ENCODE measurements around the gene VGLL4. TPM values are rescaled to one million over a fixed set of nuclear protein-coding genes. Genes with fewer than 3 reads are reported as not detected.

The VGLL4 gene
- total RNA-seq, 1 experiment from 2014 or later = 26.9 TPM

DNA sequence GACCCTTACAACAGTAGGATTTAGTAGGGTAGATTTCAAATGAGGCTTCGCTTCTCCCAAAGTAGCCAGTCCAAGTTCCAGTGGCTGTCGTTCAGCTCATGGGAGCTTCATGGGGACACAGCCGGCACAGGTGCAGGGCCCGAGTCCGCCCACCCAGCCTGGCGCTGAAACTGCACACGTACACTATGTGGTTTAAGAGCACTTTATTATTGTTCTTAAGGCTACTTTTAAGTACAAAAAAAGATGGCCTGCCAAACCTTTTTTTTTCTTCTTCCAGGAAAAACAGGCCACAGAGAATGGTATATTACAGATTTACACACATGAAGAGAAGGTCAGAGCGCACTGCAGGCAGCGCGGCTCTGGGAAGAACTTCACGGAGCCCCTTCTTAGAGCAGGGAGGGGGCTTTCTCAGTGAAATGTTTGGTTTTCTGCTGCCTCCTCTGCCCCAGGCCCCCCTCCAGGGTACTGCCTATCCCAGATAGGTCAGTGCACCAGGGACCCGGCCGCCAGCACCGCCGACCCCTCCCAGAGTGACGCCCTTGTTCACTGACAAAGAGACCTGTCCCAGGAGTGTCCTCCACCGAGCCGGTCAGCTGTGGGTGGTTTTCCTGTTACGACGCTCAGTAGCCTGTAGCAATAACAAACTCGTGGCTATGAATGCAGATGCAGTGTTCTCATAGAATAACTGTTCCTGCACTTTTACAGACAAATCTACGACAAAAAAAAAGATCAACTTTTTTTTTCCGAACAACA, 87.7 kb downstream of the VGLL4 start:
- Histone ChIP-seq H3K4me3 (replicated peaks in 1 of 2; ENCODE audit: low read depth in 1 of 2, low read length in 2 of 2) (no peak overlapping the region), H3K27ac (ENCODE audit: low read depth, low read length) (no peak overlapping the region), H3K9me3 (ENCODE audit: control insufficient read depth in 1 of 2, insufficient read depth in 1 of 2, low read depth in 1 of 2, low read length in 2 of 2) (no peaks in the 10 kb centered on the region), H3K27me3 (ENCODE audit: insufficient read depth, low read length) (no peaks in the 10 kb centered on the region), H3K36me3 (ENCODE audit: control insufficient read depth in 1 of 2, insufficient read depth in 2 of 2, low read length in 2 of 2) (no peaks in the 10 kb centered on the region; a peak in 1 of 4 replicates), H3K79me2 (ENCODE audit: insufficient read depth, low read length) (0 out of 2 replicates have a peak, but pooled peaks cover 2% of the 10 kb centered on the region), H3K9me2 (ENCODE audit: insufficient read depth) (no peaks in the 10 kb centered on the region), H3K4me1 (ENCODE audit: control insufficient read depth in 1 of 2, insufficient read depth in 2 of 2, low read length in 2 of 2) (no peaks in the 10 kb centered on the region; a peak in 1 of 4 replicates), H3K9ac (ENCODE audit: low read length) (no peak overlapping the region), H3K4me2 (ENCODE audit: low read length) (no peak overlapping the region), H2AFZ (ENCODE audit: low read depth, low read length, poor library complexity, severe bottlenecking) (no peak overlapping the region), H4K20me1 (ENCODE audit: insufficient read depth) (peaks cover 7% of the 10 kb centered on the region; the same call in 1 of the 2 replicates)
- POLR2A ChIA-PET = no interaction called here
- TF ChIP-seq ELF1 (IDR thresholded peaks at IDR 0.05; ENCODE audit: borderline replicate concordance, low read depth) (no peak), CEBPB (IDR thresholded peaks at IDR 0.05; ENCODE audit: low read depth) (no peak), EZH2phosphoT487 (IDR thresholded peaks at IDR 0.05; ENCODE audit: borderline replicate concordance) (no peak), FOSL1 (IDR thresholded peaks at IDR 0.05; ENCODE audit: low read depth) (no peak), CBX3 (IDR thresholded peaks at IDR 0.05; ENCODE audit: low read depth) (no peak), SP1 (IDR thresholded peaks at IDR 0.05; ENCODE audit: low read depth) (no peak), JUND (IDR thresholded peaks at IDR 0.05) (no peak), TCF7L2 (IDR thresholded peaks at IDR 0.05; ENCODE audit: borderline replicate concordance, extremely low read depth, insufficient read depth, insufficient read length) (no peak), EGR1 (IDR thresholded peaks at IDR 0.05; ENCODE audit: low read depth) (no peak)
- TF ChIP-seq, protein P1, sequence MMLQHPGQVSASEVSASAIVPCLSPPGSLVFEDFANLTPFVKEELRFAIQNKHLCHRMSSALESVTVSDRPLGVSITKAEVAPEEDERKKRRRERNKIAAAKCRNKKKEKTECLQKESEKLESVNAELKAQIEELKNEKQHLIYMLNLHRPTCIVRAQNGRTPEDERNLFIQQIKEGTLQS (IDR thresholded peaks at IDR 0.05) = no peak
- TF ChIP-seq, protein P2, sequence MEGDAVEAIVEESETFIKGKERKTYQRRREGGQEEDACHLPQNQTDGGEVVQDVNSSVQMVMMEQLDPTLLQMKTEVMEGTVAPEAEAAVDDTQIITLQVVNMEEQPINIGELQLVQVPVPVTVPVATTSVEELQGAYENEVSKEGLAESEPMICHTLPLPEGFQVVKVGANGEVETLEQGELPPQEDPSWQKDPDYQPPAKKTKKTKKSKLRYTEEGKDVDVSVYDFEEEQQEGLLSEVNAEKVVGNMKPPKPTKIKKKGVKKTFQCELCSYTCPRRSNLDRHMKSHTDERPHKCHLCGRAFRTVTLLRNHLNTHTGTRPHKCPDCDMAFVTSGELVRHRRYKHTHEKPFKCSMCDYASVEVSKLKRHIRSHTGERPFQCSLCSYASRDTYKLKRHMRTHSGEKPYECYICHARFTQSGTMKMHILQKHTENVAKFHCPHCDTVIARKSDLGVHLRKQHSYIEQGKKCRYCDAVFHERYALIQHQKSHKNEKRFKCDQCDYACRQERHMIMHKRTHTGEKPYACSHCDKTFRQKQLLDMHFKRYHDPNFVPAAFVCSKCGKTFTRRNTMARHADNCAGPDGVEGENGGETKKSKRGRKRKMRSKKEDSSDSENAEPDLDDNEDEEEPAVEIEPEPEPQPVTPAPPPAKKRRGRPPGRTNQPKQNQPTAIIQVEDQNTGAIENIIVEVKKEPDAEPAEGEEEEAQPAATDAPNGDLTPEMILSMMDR (IDR thresholded peaks at IDR 0.05 in 2 of 3, conservative IDR thresholded peaks at IDR 0.05 in 1 of 3; ENCODE audit: borderline replicate concordance in 1 of 3, insufficient read depth in 1 of 3, low read depth in 2 of 3, low read length in 2 of 3) = no peak
- TF ChIP-seq, protein P3, sequence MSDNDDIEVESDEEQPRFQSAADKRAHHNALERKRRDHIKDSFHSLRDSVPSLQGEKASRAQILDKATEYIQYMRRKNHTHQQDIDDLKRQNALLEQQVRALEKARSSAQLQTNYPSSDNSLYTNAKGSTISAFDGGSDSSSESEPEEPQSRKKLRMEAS (IDR thresholded peaks at IDR 0.05) = no peak
- BruUV-seq (replicated peaks) = no TSS peak
- intact Hi-C loops (cut with micrococcal nuclease) = no loop called here
- DNase-seq (ENCODE audit: low read depth, low spot score) (no peak), ATAC-seq (no peak)
- RAD21 ChIA-PET (ENCODE audit: low non-redundant PET in 1 of 2, low total read pairs in 2 of 2, uncharacterized antibody in 2 of 2, unreplicated experiment in 2 of 2) = no interaction called here
- CTCF ChIA-PET = no interaction called here
